ENCODE results near the gene AKNAD1.
A peak's percentile ranks its signal among the peaks of the same experiment; 100 is the strongest.

Gene AKNAD1

DNA sequence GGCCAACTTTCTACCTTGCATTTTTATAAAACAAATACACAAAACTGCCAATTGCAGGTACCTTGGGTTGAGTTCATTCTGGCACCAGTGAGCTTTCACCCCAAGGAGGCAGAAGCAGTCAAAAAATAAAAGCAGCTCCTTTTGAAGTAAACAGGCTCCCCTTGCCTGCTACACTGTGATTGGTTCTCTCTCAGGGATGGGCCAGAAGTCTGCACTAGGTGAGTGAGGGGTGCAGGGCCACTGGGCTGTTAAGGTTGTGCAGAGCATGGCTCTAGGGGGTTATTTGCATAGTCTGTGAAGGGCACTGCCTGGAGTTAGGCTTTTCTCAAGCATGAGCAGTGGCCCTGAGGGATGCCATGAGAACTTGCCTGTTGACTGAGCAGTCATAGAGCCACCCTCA lies 39.1 kb downstream of the AKNAD1 start:
- TF ChIP-seq POLR2AphosphoS5 (IDR thresholded peaks at IDR 0.05; ENCODE audit: low read depth, low read length) (no peak), SIN3A (IDR thresholded peaks at IDR 0.05; ENCODE audit: borderline replicate concordance, insufficient read depth, low read length) (no peak), TAF1 (IDR thresholded peaks at IDR 0.05; ENCODE audit: borderline replicate concordance, insufficient read depth, low read length) (no peak), FOXP2 (optimal IDR thresholded peaks at IDR 0.05; ENCODE audit: borderline replicate concordance, extremely low read depth, extremely low read length, insufficient read depth) (no peak)
- TF ChIP-seq, protein P1, sequence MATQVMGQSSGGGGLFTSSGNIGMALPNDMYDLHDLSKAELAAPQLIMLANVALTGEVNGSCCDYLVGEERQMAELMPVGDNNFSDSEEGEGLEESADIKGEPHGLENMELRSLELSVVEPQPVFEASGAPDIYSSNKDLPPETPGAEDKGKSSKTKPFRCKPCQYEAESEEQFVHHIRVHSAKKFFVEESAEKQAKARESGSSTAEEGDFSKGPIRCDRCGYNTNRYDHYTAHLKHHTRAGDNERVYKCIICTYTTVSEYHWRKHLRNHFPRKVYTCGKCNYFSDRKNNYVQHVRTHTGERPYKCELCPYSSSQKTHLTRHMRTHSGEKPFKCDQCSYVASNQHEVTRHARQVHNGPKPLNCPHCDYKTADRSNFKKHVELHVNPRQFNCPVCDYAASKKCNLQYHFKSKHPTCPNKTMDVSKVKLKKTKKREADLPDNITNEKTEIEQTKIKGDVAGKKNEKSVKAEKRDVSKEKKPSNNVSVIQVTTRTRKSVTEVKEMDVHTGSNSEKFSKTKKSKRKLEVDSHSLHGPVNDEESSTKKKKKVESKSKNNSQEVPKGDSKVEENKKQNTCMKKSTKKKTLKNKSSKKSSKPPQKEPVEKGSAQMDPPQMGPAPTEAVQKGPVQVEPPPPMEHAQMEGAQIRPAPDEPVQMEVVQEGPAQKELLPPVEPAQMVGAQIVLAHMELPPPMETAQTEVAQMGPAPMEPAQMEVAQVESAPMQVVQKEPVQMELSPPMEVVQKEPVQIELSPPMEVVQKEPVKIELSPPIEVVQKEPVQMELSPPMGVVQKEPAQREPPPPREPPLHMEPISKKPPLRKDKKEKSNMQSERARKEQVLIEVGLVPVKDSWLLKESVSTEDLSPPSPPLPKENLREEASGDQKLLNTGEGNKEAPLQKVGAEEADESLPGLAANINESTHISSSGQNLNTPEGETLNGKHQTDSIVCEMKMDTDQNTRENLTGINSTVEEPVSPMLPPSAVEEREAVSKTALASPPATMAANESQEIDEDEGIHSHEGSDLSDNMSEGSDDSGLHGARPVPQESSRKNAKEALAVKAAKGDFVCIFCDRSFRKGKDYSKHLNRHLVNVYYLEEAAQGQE (IDR thresholded peaks at IDR 0.05; ENCODE audit: insufficient read depth in 1 of 2, low read depth in 2 of 2, low read length in 2 of 2): no peak

DNA sequence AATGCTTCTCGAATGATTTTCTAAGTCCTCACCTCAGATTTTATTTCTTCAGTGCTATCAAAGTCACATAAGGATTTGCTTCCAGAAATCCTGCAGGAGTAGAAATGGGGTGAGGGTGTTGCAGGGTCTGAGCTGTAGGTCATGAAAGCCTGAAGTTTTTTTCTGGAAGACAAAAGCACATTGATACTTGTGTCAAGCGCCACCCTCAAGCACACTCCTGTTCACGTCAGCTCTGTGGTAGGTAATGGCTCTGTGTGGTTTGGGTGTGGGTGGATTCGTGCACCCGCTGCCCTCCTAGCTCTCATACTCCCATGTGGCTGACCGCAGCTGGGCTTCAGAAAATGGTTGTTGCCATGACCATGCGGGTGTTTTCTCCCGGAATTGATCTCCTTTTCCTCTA lies 39.9 kb downstream of the AKNAD1 start:
- TF ChIP-seq, protein P1 (IDR thresholded peaks at IDR 0.05; ENCODE audit: insufficient read depth in 1 of 2, low read depth in 2 of 2, low read length in 2 of 2): no peak
- TF ChIP-seq SIN3A (IDR thresholded peaks at IDR 0.05; ENCODE audit: borderline replicate concordance, insufficient read depth, low read length): no peak
- TF ChIP-seq TAF1 (IDR thresholded peaks at IDR 0.05; ENCODE audit: borderline replicate concordance, insufficient read depth, low read length): no peak
- TF ChIP-seq POLR2AphosphoS5 (IDR thresholded peaks at IDR 0.05; ENCODE audit: low read depth, low read length): no peak
- no peak for TF ChIP-seq FOXP2 (optimal IDR thresholded peaks at IDR 0.05; ENCODE audit: borderline replicate concordance, extremely low read depth, extremely low read length, insufficient read depth)

DNA sequence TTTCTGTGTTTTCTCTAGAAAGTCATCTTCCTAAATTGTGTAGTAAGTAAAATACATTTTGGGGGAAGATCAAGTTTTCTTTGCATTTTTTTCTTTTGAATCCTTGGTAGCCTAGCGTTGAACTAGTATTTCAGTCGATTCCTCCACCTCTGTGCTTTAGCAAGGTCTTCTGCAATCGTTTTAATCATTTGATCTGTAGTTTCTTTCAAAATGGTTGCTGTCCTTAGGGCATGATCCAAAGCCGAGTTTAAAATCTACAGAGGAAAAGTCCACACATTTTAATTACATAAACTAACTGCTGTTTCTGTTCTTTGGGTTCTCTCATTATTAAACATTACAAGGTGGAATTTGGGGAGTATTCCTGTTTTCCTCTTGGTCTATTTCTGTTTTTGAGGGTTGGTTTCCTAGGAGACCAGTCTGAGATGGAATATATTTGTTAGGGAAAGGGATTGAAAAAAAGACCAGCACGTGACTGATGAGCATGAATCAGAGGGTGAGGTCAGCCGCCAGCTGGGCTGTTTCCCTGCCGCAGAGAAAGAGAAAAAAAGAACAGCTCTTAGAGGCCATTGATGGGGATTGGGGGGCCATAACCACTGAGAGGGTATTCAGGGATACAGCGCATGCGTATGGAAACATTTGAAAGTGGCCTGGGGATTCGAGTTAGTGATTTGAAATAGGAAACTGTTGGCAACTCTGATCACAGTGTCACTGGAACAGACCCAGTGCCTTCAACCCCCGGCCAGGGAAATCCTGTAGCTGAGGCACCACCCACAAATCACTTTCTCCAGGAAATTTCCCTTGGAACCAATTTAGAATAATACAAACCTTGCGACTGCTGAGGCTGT lies 40.6 kb downstream of the AKNAD1 start:
- TF ChIP-seq, protein P1 (IDR thresholded peaks at IDR 0.05; ENCODE audit: insufficient read depth in 1 of 2, low read depth in 2 of 2, low read length in 2 of 2): 0 out of 4 replicates have a peak, but pooled peaks of 1 of the 2 experiments have one; percentile 28
- TF ChIP-seq FOXP2 (optimal IDR thresholded peaks at IDR 0.05; ENCODE audit: borderline replicate concordance, extremely low read depth, extremely low read length, insufficient read depth) (no peak), SIN3A (IDR thresholded peaks at IDR 0.05; ENCODE audit: borderline replicate concordance, insufficient read depth, low read length) (no peak), POLR2AphosphoS5 (IDR thresholded peaks at IDR 0.05; ENCODE audit: low read depth, low read length) (no peak), TAF1 (IDR thresholded peaks at IDR 0.05; ENCODE audit: borderline replicate concordance, insufficient read depth, low read length) (no peak)

DNA sequence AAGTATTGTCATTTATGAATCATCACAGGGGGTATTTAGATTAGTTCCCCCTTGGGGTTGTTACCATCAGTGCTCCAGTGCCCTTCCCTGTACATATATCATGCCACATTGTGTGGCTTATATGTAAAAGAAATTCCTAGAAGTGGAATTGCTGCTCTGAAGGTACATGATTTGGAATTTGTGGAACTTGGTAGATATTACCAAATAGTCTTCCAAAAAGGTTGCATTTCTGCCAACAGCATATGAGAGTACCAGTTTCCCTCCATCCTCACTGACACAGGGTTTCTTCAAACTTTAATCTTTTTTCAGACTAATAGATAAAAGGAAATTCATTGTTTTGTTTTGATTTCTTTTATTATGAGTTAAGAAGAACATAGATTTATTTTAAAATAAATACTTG lies 41.3 kb downstream of the AKNAD1 start:
- no peak for TF ChIP-seq SIN3A (IDR thresholded peaks at IDR 0.05; ENCODE audit: borderline replicate concordance, insufficient read depth, low read length)
- TF ChIP-seq TAF1 (IDR thresholded peaks at IDR 0.05; ENCODE audit: borderline replicate concordance, insufficient read depth, low read length): no peak
- TF ChIP-seq FOXP2 (optimal IDR thresholded peaks at IDR 0.05; ENCODE audit: borderline replicate concordance, extremely low read depth, extremely low read length, insufficient read depth): no peak

DNA sequence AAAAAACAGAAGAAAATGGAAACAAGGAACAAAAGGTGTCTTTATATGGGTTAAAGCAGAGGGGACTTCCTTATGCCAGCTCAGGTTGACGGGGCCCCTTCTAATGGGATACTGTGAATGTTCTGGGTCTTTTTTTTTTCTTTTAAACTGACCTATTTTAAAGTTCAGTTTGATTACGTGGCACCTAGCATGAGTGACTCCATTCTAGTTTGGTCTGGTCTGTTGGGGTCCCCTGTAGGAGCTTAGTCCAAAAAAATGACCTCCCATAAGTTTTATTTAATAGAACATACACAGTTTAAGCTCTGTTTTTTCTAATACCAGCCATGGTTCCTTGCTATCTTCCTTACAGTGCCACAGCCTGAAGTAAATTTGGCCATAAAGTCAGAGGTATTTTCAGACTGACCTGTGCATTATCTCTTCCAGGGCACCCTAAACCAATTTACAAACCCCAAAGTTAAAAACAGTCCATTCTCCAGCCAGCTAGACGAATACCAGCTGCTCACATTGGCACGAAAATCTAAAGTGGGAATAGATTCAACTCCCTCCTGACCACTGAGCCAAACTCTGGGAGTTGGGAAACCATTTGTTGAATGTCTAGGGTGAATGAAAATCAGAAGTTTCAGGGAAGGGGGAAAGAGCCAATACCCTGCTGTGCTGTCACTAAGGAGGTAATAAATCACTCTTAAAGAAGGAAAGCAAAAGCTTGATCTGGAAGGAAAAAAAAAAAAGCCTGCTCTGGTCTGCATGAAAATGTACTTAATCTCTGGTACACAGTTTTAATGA lies 42.4 kb downstream of the AKNAD1 start:
- TF ChIP-seq TAF1 (IDR thresholded peaks at IDR 0.05; ENCODE audit: borderline replicate concordance, insufficient read depth, low read length) (no peak), POLR2AphosphoS5 (IDR thresholded peaks at IDR 0.05; ENCODE audit: low read depth, low read length) (no peak)
- TF ChIP-seq, protein P1 (IDR thresholded peaks at IDR 0.05; ENCODE audit: insufficient read depth in 1 of 2, low read depth in 2 of 2, low read length in 2 of 2): no peak

Data from PFSK-1 (cell line).